Memory B cell (primary cell): ENCODE measurements around the gene AGTRAP.
A peak's percentile ranks its signal among the peaks of the same experiment; 100 is the strongest.

Experiments used
- ATAC-seq: fragments of 150-1000 bp; cut with Tn5 transposase; 2 replicates; pipeline ENCODE4 v1.10.0; 2021; ENCODE audit warnings: low read depth, mild to moderate bottlenecking, moderate library complexity
- DNase-seq, 2 donors: peaks; one replicate each; pipeline ENCODE4 v3.0.0; 2022; ENCODE audit warnings: low spot score in 2 of 2
- H3K27ac Mint-ChIP-seq: one replicate; pipeline ENCODE4 v1.8.0; 2022; ENCODE audit warnings: mild to moderate bottlenecking, moderate library complexity, mixed read lengths
- H3K27me3 Mint-ChIP-seq: one replicate; pipeline ENCODE4 v1.8.0; 2022; ENCODE audit warnings: mixed read lengths
- H3K36me3 Mint-ChIP-seq: one replicate; pipeline ENCODE4 v1.8.0; 2022; ENCODE audit warnings: mild to moderate bottlenecking, mixed read lengths
- H3K4me1 Mint-ChIP-seq: one replicate; pipeline ENCODE4 v1.8.0; 2022; ENCODE audit warnings: mixed read lengths
- H3K4me3 Mint-ChIP-seq: one replicate; pipeline ENCODE4 v1.8.0; 2022; ENCODE audit warnings: mild to moderate bottlenecking, moderate library complexity, mixed read lengths
- H3K9me3 Mint-ChIP-seq: one replicate; pipeline ENCODE4 v1.8.0; 2022; ENCODE audit warnings: mixed read lengths

AGTRAP gene

GRCh38 chr1:11770011-11770410, 34.1 kb downstream of the AGTRAP start:
- no peak overlapping the region for H3K4me3 Mint-ChIP-seq
- ATAC-seq (no peak), DNase-seq (no peak)
- H3K36me3 Mint-ChIP-seq: no peaks in the 10 kb centered on the region
- peaks cover 3% of the 10 kb centered on the region for H3K27me3 Mint-ChIP-seq
- peaks cover 3% of the 10 kb centered on the region for H3K4me1 Mint-ChIP-seq
- no peaks in the 10 kb centered on the region for H3K9me3 Mint-ChIP-seq
- no peak overlapping the region for H3K27ac Mint-ChIP-seq

GRCh38 chr1:11771481-11772043, 35.6 kb downstream of the AGTRAP start:
- H3K36me3 Mint-ChIP-seq: no peaks in the 10 kb centered on the region
- DNase-seq: no peak
- no peaks in the 10 kb centered on the region for H3K9me3 Mint-ChIP-seq
- no peak overlapping the region for H3K27ac Mint-ChIP-seq
- peaks cover 5% of the 10 kb centered on the region for H3K27me3 Mint-ChIP-seq
- H3K4me3 Mint-ChIP-seq: no peak overlapping the region
- H3K4me1 Mint-ChIP-seq: peaks cover 3% of the 10 kb centered on the region
- ATAC-seq: no peak

- H3K9me3 Mint-ChIP-seq: no peaks in the 10 kb centered on the region
- H3K36me3 Mint-ChIP-seq: no peaks in the 10 kb centered on the region
- no peak overlapping the region for H3K27ac Mint-ChIP-seq
- H3K4me3 Mint-ChIP-seq: no peak overlapping the region
- ATAC-seq: peak; percentile 27
- peaks cover 3% of the 10 kb centered on the region for H3K4me1 Mint-ChIP-seq
- no peak for DNase-seq
- H3K27me3 Mint-ChIP-seq: peaks cover 5% of the 10 kb centered on the region
Measured at GRCh38 chr1:11772458-11772857, 36.5 kb downstream of the AGTRAP start.

GRCh38 chr1:11774753-11775152, 38.8 kb downstream of the AGTRAP start:
- ATAC-seq (no peak), DNase-seq (no peak)
- Mint-ChIP-seq H3K36me3 (no peaks in the 10 kb centered on the region), H3K27ac (no peak overlapping the region), H3K4me3 (no peak overlapping the region), H3K9me3 (no peaks in the 10 kb centered on the region), H3K4me1 (peaks cover 3% of the 10 kb centered on the region), H3K27me3 (peaks cover 7% of the 10 kb centered on the region)

GRCh38 chr1:11777658-11778322, 41.9 kb downstream of the AGTRAP start:
- ATAC-seq: no peak
- no peak for DNase-seq
- peaks cover 8% of the 10 kb centered on the region for H3K27me3 Mint-ChIP-seq
- H3K27ac Mint-ChIP-seq: no peak overlapping the region
- H3K4me3 Mint-ChIP-seq: no peak overlapping the region
- no peaks in the 10 kb centered on the region for H3K9me3 Mint-ChIP-seq
- H3K36me3 Mint-ChIP-seq: no peaks in the 10 kb centered on the region
- H3K4me1 Mint-ChIP-seq: no peaks in the 10 kb centered on the region

- no peak for DNase-seq
- ATAC-seq: no peak
- H3K36me3 Mint-ChIP-seq: no peaks in the 10 kb centered on the region
- no peak overlapping the region for H3K4me3 Mint-ChIP-seq
- H3K9me3 Mint-ChIP-seq: no peaks in the 10 kb centered on the region
- no peaks in the 10 kb centered on the region for H3K4me1 Mint-ChIP-seq
- peaks cover 8% of the 10 kb centered on the region for H3K27me3 Mint-ChIP-seq
- H3K27ac Mint-ChIP-seq: no peak overlapping the region
Measured at GRCh38 chr1:11778336-11778735, 42.4 kb downstream of the AGTRAP start.

GRCh38 chr1:11778844-11779623, 43.1 kb downstream of the AGTRAP start:
- Mint-ChIP-seq H3K27ac (no peak overlapping the region), H3K36me3 (no peaks in the 10 kb centered on the region), H3K4me3 (no peak overlapping the region), H3K27me3 (peaks cover 8% of the 10 kb centered on the region), H3K9me3 (no peaks in the 10 kb centered on the region), H3K4me1 (no peaks in the 10 kb centered on the region)
- DNase-seq (no peak), ATAC-seq (no peak)

GRCh38 chr1:11779715-11780379, 43.9 kb downstream of the AGTRAP start:
- Mint-ChIP-seq H3K36me3 (no peaks in the 10 kb centered on the region), H3K9me3 (no peaks in the 10 kb centered on the region), H3K27ac (no peak overlapping the region), H3K4me3 (no peak overlapping the region), H3K4me1 (no peaks in the 10 kb centered on the region), H3K27me3 (peaks cover 6% of the 10 kb centered on the region)
- no peak for DNase-seq
- ATAC-seq: no peak

GRCh38 chr1:11780380-11781147, 44.6 kb downstream of the AGTRAP start:
- H3K4me1 Mint-ChIP-seq: peaks cover 3% of the 10 kb centered on the region
- no peak for DNase-seq
- peaks cover 6% of the 10 kb centered on the region for H3K27me3 Mint-ChIP-seq
- no peak overlapping the region for H3K27ac Mint-ChIP-seq
- H3K36me3 Mint-ChIP-seq: no peaks in the 10 kb centered on the region
- H3K4me3 Mint-ChIP-seq: no peak overlapping the region
- no peak for ATAC-seq
- no peaks in the 10 kb centered on the region for H3K9me3 Mint-ChIP-seq

- no peak overlapping the region for H3K4me3 Mint-ChIP-seq
- H3K27ac Mint-ChIP-seq: no peak overlapping the region
- DNase-seq: no peak
- H3K4me1 Mint-ChIP-seq: peaks cover 3% of the 10 kb centered on the region
- no peak for ATAC-seq
- H3K27me3 Mint-ChIP-seq: peaks cover 3% of the 10 kb centered on the region
- no peaks in the 10 kb centered on the region for H3K36me3 Mint-ChIP-seq
- no peaks in the 10 kb centered on the region for H3K9me3 Mint-ChIP-seq
Measured at GRCh38 chr1:11781297-11781696, 45.4 kb downstream of the AGTRAP start.

- no peaks in the 10 kb centered on the region for H3K9me3 Mint-ChIP-seq
- H3K36me3 Mint-ChIP-seq: no peaks in the 10 kb centered on the region
- peaks cover 3% of the 10 kb centered on the region for H3K27me3 Mint-ChIP-seq
- H3K27ac Mint-ChIP-seq: no peak overlapping the region
- H3K4me3 Mint-ChIP-seq: no peak overlapping the region
- DNase-seq (no peak), ATAC-seq (no peak)
- peaks cover 3% of the 10 kb centered on the region for H3K4me1 Mint-ChIP-seq
Measured at GRCh38 chr1:11782127-11782708, 46.3 kb downstream of the AGTRAP start.

GRCh38 chr1:11783556-11783955, 47.6 kb downstream of the AGTRAP start:
- H3K36me3 Mint-ChIP-seq: no peaks in the 10 kb centered on the region
- peaks cover 3% of the 10 kb centered on the region for H3K27me3 Mint-ChIP-seq
- H3K27ac Mint-ChIP-seq: no peak overlapping the region
- DNase-seq (no peak), ATAC-seq (no peak)
- peaks cover 3% of the 10 kb centered on the region for H3K4me1 Mint-ChIP-seq
- H3K9me3 Mint-ChIP-seq: no peaks in the 10 kb centered on the region
- H3K4me3 Mint-ChIP-seq: no peak overlapping the region

- Mint-ChIP-seq H3K27ac (no peak overlapping the region), H3K36me3 (no peaks in the 10 kb centered on the region), H3K27me3 (peaks cover 2% of the 10 kb centered on the region), H3K4me1 (peaks cover 3% of the 10 kb centered on the region), H3K4me3 (peak overlapping the region; percentile 17), H3K9me3 (no peaks in the 10 kb centered on the region)
- DNase-seq (no peak), ATAC-seq (no peak)
Measured at GRCh38 chr1:11784256-11784992, 48.5 kb downstream of the AGTRAP start.
